ENCODE measurements around the gene YIPF3. TPM values are rescaled to one million over a fixed set of nuclear protein-coding genes. Genes with fewer than 3 reads are reported as not detected.
"Not testable (repeated sequence)": the region's sequence is repeated elsewhere in the genome, so short reads cannot be mapped to it uniquely, and the experiment has no call there.

The YIPF3 gene
- total and polyA plus RNA-seq, 2 donors (not counting 1 experiment from before 2014, with no cell fraction given): 64.3 to 92.6 TPM

DNA sequence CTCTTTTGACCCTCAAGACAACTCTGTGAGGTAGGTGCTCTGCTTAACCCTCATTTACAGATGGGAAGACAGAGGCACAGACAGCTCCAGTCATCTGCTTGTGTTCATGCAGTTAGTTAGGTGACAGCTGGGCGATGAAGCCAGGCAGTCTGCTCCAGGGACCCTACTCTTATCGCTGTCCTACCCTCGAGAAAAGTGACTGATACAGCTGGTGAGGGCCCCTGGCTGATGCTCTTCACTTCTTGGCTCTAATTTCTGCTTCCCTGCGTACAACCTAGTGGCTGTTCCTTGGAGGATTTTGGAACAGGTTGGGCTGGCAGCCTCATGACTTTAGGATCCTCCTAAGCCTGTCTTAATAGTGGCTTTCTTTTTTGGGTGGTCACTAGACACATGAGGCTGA lies 48.5 kb downstream of the YIPF3 start:
- intact Hi-C loops (cut with micrococcal nuclease): no loop called here
- WGBS (ENCODE audit: insufficient coverage): 85% methylated on average over 4 of the region's 4 CpGs
- ATAC-seq (ENCODE audit: low read depth): no peak
- ChIA-PET CTCF (no interaction called here), POLR2A (no interaction called here)
- Histone ChIP-seq H3K27me3 (replicated peaks in 1 of 4; ENCODE audit: control extremely low read depth in 1 of 4, control insufficient read depth in 3 of 4, insufficient read depth in 4 of 4, low read length in 3 of 4) (peaks cover 0 to 36% (median 8%) of the 10 kb centered on the region in 4 experiments), H2AFZ (ENCODE audit: insufficient read depth, low read depth, low read length, poor library complexity, severe bottlenecking) (no peak overlapping the region), H3K27ac (ENCODE audit: low read length in 2 of 2) (no peak overlapping the region), H3K4me2 (replicated peaks; ENCODE audit: low read depth, low read length, poor library complexity, severe bottlenecking) (no peak overlapping the region), H3K4me3 (ENCODE audit: control extremely low read depth in 1 of 5, extremely low read depth in 1 of 5, insufficient read depth in 1 of 5, low read depth in 2 of 5, low read length in 4 of 5) (no peak overlapping the region), H3K79me2 (ENCODE audit: control insufficient read depth, insufficient read depth, low read length) (no peaks in the 10 kb centered on the region), H3K9ac (ENCODE audit: low read length) (no peak overlapping the region), H3K9me3 (ENCODE audit: control extremely low read depth in 1 of 3, control insufficient read depth in 2 of 3, insufficient read depth in 1 of 3, low read length in 2 of 3) (no peaks in the 10 kb centered on the region), H3K4me1 (ENCODE audit: control insufficient read depth in 2 of 2, insufficient read depth in 2 of 2, low read length in 2 of 2) (no peaks in the 10 kb centered on the region), H3K36me3 (replicated peaks in 1 of 2; ENCODE audit: control extremely low read depth in 1 of 2, control insufficient read depth in 1 of 2, extremely low read depth in 1 of 2, insufficient read depth in 2 of 2, low read length in 1 of 2) (no peaks in the 10 kb centered on the region), H4K20me1 (ENCODE audit: control insufficient read depth, insufficient read depth, low read length, poor library complexity, severe bottlenecking) (no peaks in the 10 kb centered on the region)
- H3K27ac Mint-ChIP-seq: no peak overlapping the region
- DNase-seq: no peak
- no peaks in the 10 kb centered on the region for H3K9me3 Mint-ChIP-seq (ENCODE audit: insufficient read depth)
- no peak overlapping the region for H3K4me3 Mint-ChIP-seq
- H3K27me3 Mint-ChIP-seq: peaks cover 37% of the 10 kb centered on the region
- H3K4me1 Mint-ChIP-seq: no peaks in the 10 kb centered on the region
- TF ChIP-seq, protein P1, sequence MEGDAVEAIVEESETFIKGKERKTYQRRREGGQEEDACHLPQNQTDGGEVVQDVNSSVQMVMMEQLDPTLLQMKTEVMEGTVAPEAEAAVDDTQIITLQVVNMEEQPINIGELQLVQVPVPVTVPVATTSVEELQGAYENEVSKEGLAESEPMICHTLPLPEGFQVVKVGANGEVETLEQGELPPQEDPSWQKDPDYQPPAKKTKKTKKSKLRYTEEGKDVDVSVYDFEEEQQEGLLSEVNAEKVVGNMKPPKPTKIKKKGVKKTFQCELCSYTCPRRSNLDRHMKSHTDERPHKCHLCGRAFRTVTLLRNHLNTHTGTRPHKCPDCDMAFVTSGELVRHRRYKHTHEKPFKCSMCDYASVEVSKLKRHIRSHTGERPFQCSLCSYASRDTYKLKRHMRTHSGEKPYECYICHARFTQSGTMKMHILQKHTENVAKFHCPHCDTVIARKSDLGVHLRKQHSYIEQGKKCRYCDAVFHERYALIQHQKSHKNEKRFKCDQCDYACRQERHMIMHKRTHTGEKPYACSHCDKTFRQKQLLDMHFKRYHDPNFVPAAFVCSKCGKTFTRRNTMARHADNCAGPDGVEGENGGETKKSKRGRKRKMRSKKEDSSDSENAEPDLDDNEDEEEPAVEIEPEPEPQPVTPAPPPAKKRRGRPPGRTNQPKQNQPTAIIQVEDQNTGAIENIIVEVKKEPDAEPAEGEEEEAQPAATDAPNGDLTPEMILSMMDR (IDR thresholded peaks at IDR 0.05): no peak
- TF ChIP-seq EZH2 (IDR thresholded peaks at IDR 0.05; ENCODE audit: borderline replicate concordance, insufficient read depth, low read depth, low read length, poor library complexity, severe bottlenecking): no peak

GRCh38 chr6:43467752-43468151 lies 49.0 kb downstream of the YIPF3 start:
- Histone ChIP-seq H3K4me1 (ENCODE audit: control insufficient read depth in 2 of 2, insufficient read depth in 2 of 2, low read length in 2 of 2) (no peaks in the 10 kb centered on the region), H4K20me1 (ENCODE audit: control insufficient read depth, insufficient read depth, low read length, poor library complexity, severe bottlenecking) (no peaks in the 10 kb centered on the region), H3K4me3 (ENCODE audit: control extremely low read depth in 1 of 5, extremely low read depth in 1 of 5, insufficient read depth in 1 of 5, low read depth in 2 of 5, low read length in 4 of 5) (no peak overlapping the region), H3K36me3 (replicated peaks in 1 of 2; ENCODE audit: control extremely low read depth in 1 of 2, control insufficient read depth in 1 of 2, extremely low read depth in 1 of 2, insufficient read depth in 2 of 2, low read length in 1 of 2) (no peaks in the 10 kb centered on the region), H3K27ac (ENCODE audit: low read length in 2 of 2) (no peak overlapping the region), H3K79me2 (ENCODE audit: control insufficient read depth, insufficient read depth, low read length) (no peaks in the 10 kb centered on the region), H3K9me3 (ENCODE audit: control extremely low read depth in 1 of 3, control insufficient read depth in 2 of 3, insufficient read depth in 1 of 3, low read length in 2 of 3) (no peaks in the 10 kb centered on the region), H3K27me3 (replicated peaks in 1 of 4; ENCODE audit: control extremely low read depth in 1 of 4, control insufficient read depth in 3 of 4, insufficient read depth in 4 of 4, low read length in 3 of 4) (peaks cover 0 to 40% (median 10%) of the 10 kb centered on the region in 4 experiments), H3K9ac (ENCODE audit: low read length) (no peak overlapping the region), H2AFZ (ENCODE audit: insufficient read depth, low read depth, low read length, poor library complexity, severe bottlenecking) (no peak overlapping the region), H3K4me2 (replicated peaks; ENCODE audit: low read depth, low read length, poor library complexity, severe bottlenecking) (no peak overlapping the region)
- ChIA-PET POLR2A (no interaction called here), CTCF (no interaction called here)
- H3K4me1 Mint-ChIP-seq: no peaks in the 10 kb centered on the region
- no peaks in the 10 kb centered on the region for H3K9me3 Mint-ChIP-seq (ENCODE audit: insufficient read depth)
- H3K27ac Mint-ChIP-seq: no peak overlapping the region
- H3K4me3 Mint-ChIP-seq: no peak overlapping the region
- TF ChIP-seq, protein P1 (IDR thresholded peaks at IDR 0.05): no peak
- no peak for TF ChIP-seq EZH2 (IDR thresholded peaks at IDR 0.05; ENCODE audit: borderline replicate concordance, insufficient read depth, low read depth, low read length, poor library complexity, severe bottlenecking)
- ATAC-seq (ENCODE audit: low read depth) (no peak), DNase-seq (no peak)
- intact Hi-C loops (cut with micrococcal nuclease): no loop called here
- H3K27me3 Mint-ChIP-seq: peaks cover 40% of the 10 kb centered on the region
- 80% methylated on average over 1 of the region's 4 CpGs for whole genome bisulfite sequencing (ENCODE audit: insufficient coverage)

GRCh38 chr6:43467265-43467664 lies 49.5 kb downstream of the YIPF3 start:
- ATAC-seq (ENCODE audit: low read depth); H3K4me3 ChIP-seq (ENCODE audit: control extremely low read depth in 1 of 5, extremely low read depth in 1 of 5, insufficient read depth in 1 of 5, low read depth in 2 of 5, low read length in 4 of 5); H3K4me3 Mint-ChIP-seq; H3K9me3 ChIP-seq (ENCODE audit: control extremely low read depth in 1 of 3, control insufficient read depth in 2 of 3, insufficient read depth in 1 of 3, low read length in 2 of 3); H3K4me1 ChIP-seq (ENCODE audit: control insufficient read depth in 2 of 2, insufficient read depth in 2 of 2, low read length in 2 of 2); intact Hi-C loops (cut with micrococcal nuclease); H3K27ac Mint-ChIP-seq; H4K20me1 ChIP-seq (ENCODE audit: control insufficient read depth, insufficient read depth, low read length, poor library complexity, severe bottlenecking); H3K27ac ChIP-seq (ENCODE audit: low read length in 2 of 2); DNase-seq; CTCF ChIA-PET; H3K9ac ChIP-seq (ENCODE audit: low read length); H2AFZ ChIP-seq (ENCODE audit: insufficient read depth, low read depth, low read length, poor library complexity, severe bottlenecking); H3K79me2 ChIP-seq (ENCODE audit: control insufficient read depth, insufficient read depth, low read length); H3K9me3 Mint-ChIP-seq (ENCODE audit: insufficient read depth); H3K36me3 ChIP-seq (replicated peaks in 1 of 2; ENCODE audit: control extremely low read depth in 1 of 2, control insufficient read depth in 1 of 2, extremely low read depth in 1 of 2, insufficient read depth in 2 of 2, low read length in 1 of 2); POLR2A ChIA-PET; H3K4me1 Mint-ChIP-seq; H3K4me2 ChIP-seq (replicated peaks; ENCODE audit: low read depth, low read length, poor library complexity, severe bottlenecking): not testable (repeated sequence)
- peaks cover 40% of the 10 kb centered on the region for H3K27me3 Mint-ChIP-seq
- peaks cover 0 to 42% (median 10%) of the 10 kb centered on the region in 4 experiments for H3K27me3 ChIP-seq (replicated peaks in 1 of 4; ENCODE audit: control extremely low read depth in 1 of 4, control insufficient read depth in 3 of 4, insufficient read depth in 4 of 4, low read length in 3 of 4)
- 75% methylated on average over 2 of the region's 5 CpGs for WGBS (ENCODE audit: insufficient coverage)

Measured in B cell (primary cell).